HCT116 (cell line): ENCODE data around the gene CERK. TPM values are rescaled to one million over a fixed set of nuclear protein-coding genes. Genes with fewer than 3 reads are reported as not detected.

Experiments
- ATAC-seq: fragments of 200-7000 bp; cut with Tn5 transposase; 2 replicates; pipeline ENCODE4 v1.9.1; 2020; ENCODE audit warnings: mild to moderate bottlenecking, moderate library complexity
- BruUV-seq: library from RNA; stranded (reverse); fragments of 400-500 nt; replicated peaks from 2 replicates; lab custom pipeline; 2021; lab: Mats Ljungman, UMichigan
- CTCF ChIA-PET: fragments of 300-600 bp; sonication (Branson Sonifier 250); formaldehyde crosslinking; loops from one replicate; lab custom pipeline; 2021; ENCODE audit warnings: antibody characterized with exemption; lab: Charles Lee
- POLR2A ChIA-PET: fragments of 300-600, 350-600 bp; sonication (Branson Sonifier 250); formaldehyde crosslinking; loops from one replicate; lab custom pipeline; 2021; ENCODE audit warnings: antibody characterized with exemption; lab: Charles Lee
- RAD21 ChIA-PET, 2 experiments: fragments of 300-600 bp; sonication (Branson Sonifier 250); formaldehyde crosslinking; loops; one replicate each; lab custom pipeline; 2023; ENCODE audit warnings: low total read pairs in 2 of 2; ENCODE audit not compliant: uncharacterized antibody in 2 of 2, unreplicated experiment in 2 of 2, low non-redundant PET in 1 of 2; lab: Charles Lee
- DNase-seq: peaks from one replicate; pipeline ENCODE4 v3.0.0-alpha.2; 2010; ENCODE audit warnings: low read depth, low spot score
- H2AFZ ChIP-seq: fragments of 200-600 bp; shearing (Covaris generic), sonication (generic); 2 replicates; pipeline ENCODE4 v1.6.1; 2017; ENCODE audit warnings: low read depth, mixed run types, mixed read lengths, antibody characterized with exemption, low read length; ENCODE audit not compliant: poor library complexity, severe bottlenecking
- H3K27ac ChIP-seq: 2 replicates; pipeline ENCODE4 v1.5.1; 2012; ENCODE audit warnings: low read depth, low read length
- H3K27me3 ChIP-seq: fragments of 200-600 bp; sonication (generic); 2 replicates; pipeline ENCODE4 v1.6.1; 2016; ENCODE audit warnings: mixed run types, low read length, mixed read lengths; ENCODE audit not compliant: insufficient read depth
- H3K36me3 ChIP-seq, 2 experiments: fragments of 200-500 bp in 1 of 2; fragments of 200-600 bp in 1 of 2; sonication (Bioruptor generic) in 1 of 2; sonication (generic) in 1 of 2; 2 replicates each; pipeline versions ENCODE4 v1.5.1 to v1.6.1; 2014 to 2016; ENCODE audit warnings: low read length in 2 of 2, inconsistent platforms in 1 of 2, mixed read lengths in 1 of 2, mixed run types in 1 of 2; ENCODE audit not compliant: insufficient read depth in 2 of 2, control insufficient read depth in 1 of 2
- H3K4me1 ChIP-seq, 2 experiments: fragments of 200-600 bp in 1 of 2; sonication (generic) in 1 of 2; 2 replicates each; pipeline versions ENCODE4 v1.5.1 to v1.6.1; 2012 to 2017; ENCODE audit warnings: low read length in 2 of 2, inconsistent platforms in 1 of 2, mild to moderate bottlenecking in 1 of 2, mixed read lengths in 1 of 2, mixed run types in 1 of 2, moderate library complexity in 1 of 2; ENCODE audit not compliant: insufficient read depth in 2 of 2, control insufficient read depth in 1 of 2
- H3K4me2 ChIP-seq: fragments of 200-600 bp; sonication (generic); 2 replicates; pipeline ENCODE4 v1.6.1; 2017; ENCODE audit warnings: mixed run types, low read length, mixed read lengths
- H3K4me3 ChIP-seq, 2 experiments: fragments of 200-600 bp in 1 of 2; sonication (generic) in 1 of 2; replicated peaks in 1 of 2; 2 replicates each; pipeline ENCODE4 v1.5.1; 2011 to 2016; ENCODE audit warnings: low read length in 2 of 2, control low read depth in 1 of 2, low read depth in 1 of 2, mild to moderate bottlenecking in 1 of 2, mixed read lengths in 1 of 2, mixed run types in 1 of 2
- H3K79me2 ChIP-seq: fragments of 200-600 bp; sonication (generic); 2 replicates; pipeline ENCODE4 v1.6.1; 2017; ENCODE audit warnings: mild to moderate bottlenecking, mixed run types, low read length, moderate library complexity, mixed read lengths; ENCODE audit not compliant: insufficient read depth
- H3K9ac ChIP-seq: fragments of 200-600 bp; sonication (generic); 2 replicates; pipeline ENCODE4 v1.6.1; 2016; ENCODE audit warnings: low read length, mixed read lengths
- H3K9me2 ChIP-seq: fragments of 200-600 bp; sonication (generic), shearing (Covaris generic); 2 replicates; pipeline ENCODE4 v1.6.1; 2017; ENCODE audit warnings: mixed run types, mild to moderate bottlenecking, moderate library complexity; ENCODE audit not compliant: insufficient read depth
- H3K9me3 ChIP-seq, 2 experiments: fragments of 200-500 bp in 1 of 2; fragments of 200-600 bp in 1 of 2; sonication (Bioruptor generic) in 1 of 2; sonication (generic) in 1 of 2; 2 replicates each; pipeline ENCODE4 v1.6.1; 2014 to 2017; ENCODE audit warnings: low read length in 2 of 2, mixed read lengths in 2 of 2, inconsistent platforms in 1 of 2, low read depth in 1 of 2, mild to moderate bottlenecking in 1 of 2, mixed run types in 1 of 2, moderate library complexity in 1 of 2; ENCODE audit not compliant: control insufficient read depth in 1 of 2, insufficient read depth in 1 of 2
- H4K20me1 ChIP-seq: fragments of 200-600 bp; sonication (generic), shearing (Covaris generic); 2 replicates; pipeline ENCODE4 v1.6.1; 2017; ENCODE audit warnings: mixed run types, mild to moderate bottlenecking, moderate library complexity; ENCODE audit not compliant: insufficient read depth
- CBX3 ChIP-seq: IDR thresholded peaks from 2 replicates; pipeline ENCODE4 v1.6.1; 2012; ENCODE audit warnings: low read depth
- POLR2A ChIP-seq: IDR thresholded peaks from 2 replicates; pipeline ENCODE4 v1.7.0; 2011; ENCODE audit warnings: borderline replicate concordance; ENCODE audit not compliant: insufficient read depth, insufficient read length; ENCODE audit errors: extremely low read depth
- POLR2AphosphoS5 ChIP-seq: IDR thresholded peaks from 2 replicates; pipeline ENCODE4 v1.6.1; 2011; ENCODE audit warnings: mild to moderate bottlenecking, low read depth, low read length, moderate library complexity
- TCF7L2 ChIP-seq: IDR thresholded peaks from 2 replicates; pipeline ENCODE4 v1.7.0; 2011; ENCODE audit warnings: borderline replicate concordance, inconsistent platforms; ENCODE audit not compliant: insufficient read depth, insufficient read length; ENCODE audit errors: extremely low read depth
- YY1 ChIP-seq: IDR thresholded peaks from 2 replicates; pipeline ENCODE4 v1.6.1; 2011; ENCODE audit warnings: low read length, low read depth, moderate library complexity, mild to moderate bottlenecking; ENCODE audit not compliant: insufficient replicate concordance; ENCODE audit errors: extremely low read depth
- ZNF274 ChIP-seq: fragments of 200-500 bp; sonication (Bioruptor generic); IDR thresholded peaks from 2 replicates; pipeline ENCODE4 v1.6.1; 2014; ENCODE audit warnings: mild to moderate bottlenecking, low read depth, low read length, inconsistent platforms
- intact Hi-C: fragments of 100-400 bp; cut with micrococcal nuclease; formaldehyde crosslinking; loops from 2 replicates; pipeline ENCODE4 v1.10.0; 2022
- total RNA-seq: library from RNA; stranded (reverse); gene quantifications from one replicate; pipeline ENCODE4 v1.2.1, GENCODE V29; 2021; ENCODE audit not compliant: unreplicated experiment

CERK gene
- total RNA-seq, 1 experiment from 2014 or later, result 35.0 TPM

DNA sequence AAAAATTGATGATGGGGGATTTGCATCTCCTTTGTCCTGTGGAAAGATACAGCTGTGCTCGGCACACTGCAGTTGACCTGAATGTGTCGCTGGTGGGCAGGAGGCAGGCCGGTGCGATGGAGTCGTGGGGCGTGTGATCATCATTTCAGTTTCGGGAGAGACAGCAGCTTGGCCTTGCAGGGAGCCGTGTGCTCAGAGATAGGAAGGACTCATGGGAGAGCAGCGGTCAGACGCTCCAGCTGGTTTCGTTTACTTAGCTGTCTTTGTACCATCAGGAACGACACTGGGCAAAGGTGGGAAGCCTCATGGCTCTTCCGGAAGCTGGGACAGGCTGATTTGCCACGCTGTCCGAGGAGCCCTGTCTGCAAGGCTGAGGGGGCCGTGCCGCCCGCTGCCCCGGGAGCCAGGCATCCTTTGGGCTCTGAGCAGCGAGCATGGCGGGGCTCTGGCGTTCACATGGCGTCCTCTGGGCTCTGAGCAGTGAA lies 85.2 kb downstream of the CERK start:
- no TSS peak for BruUV-seq
- no peak overlapping the region for H3K9ac ChIP-seq
- ChIA-PET CTCF (no interaction called here), RAD21 (no interaction called here), POLR2A (no interaction called here)
- no peak overlapping the region for H2AFZ ChIP-seq
- intact Hi-C loops, result no loop called here
- no peak for DNase-seq
- no peak overlapping the region for H3K27ac ChIP-seq
- no peaks in the 10 kb centered on the region for H4K20me1 ChIP-seq
- no peaks in the 10 kb centered on the region for H3K27me3 ChIP-seq
- H3K36me3 ChIP-seq, result no peaks in the 10 kb centered on the region
- TF ChIP-seq CBX3 (no peak), TCF7L2 (no peak)
- ATAC-seq, result no peak
- H3K4me2 ChIP-seq, result no peak overlapping the region
- H3K9me3 ChIP-seq, result no peaks in the 10 kb centered on the region
- H3K4me3 ChIP-seq, result no peak overlapping the region
- no peaks in the 10 kb centered on the region for H3K4me1 ChIP-seq
- H3K9me2 ChIP-seq, result no peaks in the 10 kb centered on the region
- no peaks in the 10 kb centered on the region for H3K79me2 ChIP-seq

DNA sequence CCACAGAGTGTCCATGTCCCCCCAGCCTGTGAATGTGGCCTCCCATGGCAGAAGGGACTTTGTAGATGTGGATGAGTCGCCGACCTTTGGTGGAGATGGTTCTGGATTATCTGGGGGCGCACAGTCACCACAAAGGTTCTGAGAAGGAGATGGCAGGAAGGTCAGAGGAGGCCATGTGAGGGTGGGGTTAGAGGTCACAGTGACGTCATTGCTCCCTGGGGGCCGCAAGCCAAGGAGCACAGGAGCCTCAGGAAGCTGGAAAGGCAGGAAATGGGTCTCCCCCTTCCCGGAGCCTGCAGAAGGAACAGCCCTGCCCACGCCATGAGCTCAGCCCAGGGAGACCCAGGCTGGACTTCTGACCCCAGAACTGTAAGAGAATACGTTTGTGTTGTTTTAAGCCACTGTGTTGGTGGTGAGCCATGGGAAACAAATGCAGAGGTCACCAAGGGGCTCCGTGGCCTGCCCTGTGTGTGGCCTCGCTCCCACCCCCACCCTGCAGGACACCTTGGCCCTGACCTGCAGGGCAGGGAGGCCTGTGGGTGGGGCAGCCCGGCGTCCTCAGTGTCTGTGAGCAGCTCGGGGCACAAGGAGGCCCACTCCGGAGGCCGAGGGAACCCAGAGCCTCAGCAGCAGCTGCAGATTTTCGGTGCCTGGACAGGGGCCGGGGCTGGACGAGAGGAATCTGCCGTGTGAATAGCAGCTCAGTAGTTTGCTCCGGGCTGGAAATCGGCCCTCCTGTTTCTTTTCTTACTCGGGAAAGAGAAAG lies 85.8 kb downstream of the CERK start:
- no peaks in the 10 kb centered on the region for H3K9me3 ChIP-seq
- POLR2A ChIA-PET, result no interaction called here
- no peaks in the 10 kb centered on the region for H3K4me1 ChIP-seq
- DNase-seq, result no peak
- no peaks in the 10 kb centered on the region for H3K36me3 ChIP-seq
- no peaks in the 10 kb centered on the region for H3K9me2 ChIP-seq
- no peak for ATAC-seq
- no peak overlapping the region for H3K9ac ChIP-seq
- H3K27me3 ChIP-seq, result no peaks in the 10 kb centered on the region
- CTCF ChIA-PET, result no interaction called here
- H2AFZ ChIP-seq, result no peak overlapping the region
- H3K4me3 ChIP-seq, result no peak overlapping the region
- no peak overlapping the region for H3K4me2 ChIP-seq
- intact Hi-C loops, result no loop called here
- RAD21 ChIA-PET, result no interaction called here
- H3K27ac ChIP-seq, result no peak overlapping the region
- no peaks in the 10 kb centered on the region for H3K79me2 ChIP-seq
- no peaks in the 10 kb centered on the region for H4K20me1 ChIP-seq
- no TSS peak for BruUV-seq
- TF ChIP-seq POLR2AphosphoS5 (no peak), ZNF274 (no peak), YY1 (no peak), POLR2A (no peak), TCF7L2 (no peak)
